ENCODE data around the gene REST. TPM values are rescaled to one million over a fixed set of nuclear protein-coding genes. Genes with fewer than 3 reads are reported as not detected.
"Not testable (repeated sequence)": the region's sequence is repeated elsewhere in the genome, so short reads cannot be mapped to it uniquely, and the experiment has no call there.

Gene REST
- total and polyA plus RNA-seq, 4 donors: 5.7 to 39.1 (median 20.1) TPM

- ATAC-seq (ENCODE audit: low FRiP score): no peak
- Histone ChIP-seq H3K36me3 (ENCODE audit: control insufficient read depth in 1 of 2, insufficient read depth in 2 of 2, low read length in 1 of 2) (no peaks in the 10 kb centered on the region), H3K27me3 (ENCODE audit: control insufficient read depth in 1 of 2, insufficient read depth in 2 of 2, low read length in 1 of 2) (no peaks in the 10 kb centered on the region), H3K9me3 (ENCODE audit: control insufficient read depth, low read length) (no peaks in the 10 kb centered on the region), H3K4me1 (ENCODE audit: control insufficient read depth in 1 of 2, insufficient read depth in 2 of 2, low read length in 2 of 2) (no peaks in the 10 kb centered on the region), H3K27ac (ENCODE audit: low read depth in 1 of 2, low read length in 2 of 2) (no peak overlapping the region), H3K4me3 (ENCODE audit: low read length in 2 of 2) (no peak overlapping the region)
- no peak for DNase-seq
- intact Hi-C loops (cut with DNase I): no loop called here
- 52 to 53% methylated on average over 6 of the region's 6 CpGs for WGBS, 2 donors
Measured at GRCh38 chr4:56874923-56875322, 32.8 kb upstream of the REST start.

GRCh38 chr4:56876264-56876663 is 31.4 kb upstream of the REST start:
- H3K36me3 ChIP-seq (ENCODE audit: control insufficient read depth in 1 of 2, insufficient read depth in 2 of 2, low read length in 1 of 2): no peaks in the 10 kb centered on the region
- ATAC-seq (ENCODE audit: low FRiP score) (no peak), DNase-seq (no peak)
- H3K4me1 ChIP-seq (ENCODE audit: control insufficient read depth in 1 of 2, insufficient read depth in 2 of 2, low read length in 2 of 2): no peaks in the 10 kb centered on the region
- H3K4me3 ChIP-seq (ENCODE audit: low read length in 2 of 2): no peak overlapping the region
- 87 to 93% methylated on average over 4 of the region's 4 CpGs for WGBS, 2 donors
- no peaks in the 10 kb centered on the region for H3K9me3 ChIP-seq (ENCODE audit: control insufficient read depth, low read length)
- intact Hi-C loops (cut with DNase I): no loop called here
- no peak overlapping the region for H3K27ac ChIP-seq (ENCODE audit: low read depth in 1 of 2, low read length in 2 of 2)
- no peaks in the 10 kb centered on the region for H3K27me3 ChIP-seq (ENCODE audit: control insufficient read depth in 1 of 2, insufficient read depth in 2 of 2, low read length in 1 of 2)

- Histone ChIP-seq H3K27me3 (ENCODE audit: control insufficient read depth in 1 of 2, insufficient read depth in 2 of 2, low read length in 1 of 2) (no peaks in the 10 kb centered on the region), H3K36me3 (ENCODE audit: control insufficient read depth in 1 of 2, insufficient read depth in 2 of 2, low read length in 1 of 2) (no peaks in the 10 kb centered on the region), H3K27ac (ENCODE audit: low read depth in 1 of 2, low read length in 2 of 2) (no peak overlapping the region), H3K9me3 (ENCODE audit: control insufficient read depth, low read length) (no peaks in the 10 kb centered on the region), H3K4me3 (ENCODE audit: low read length in 2 of 2) (no peak overlapping the region), H3K4me1 (ENCODE audit: control insufficient read depth in 1 of 2, insufficient read depth in 2 of 2, low read length in 2 of 2) (no peaks in the 10 kb centered on the region)
- DNase-seq: no peak
- 57 to 60% methylated on average over 3 of the region's 3 CpGs for WGBS, 2 donors
- intact Hi-C loops (cut with DNase I): no loop called here
- no peak for ATAC-seq (ENCODE audit: low FRiP score)
Measured at GRCh38 chr4:56879996-56880395, 27.7 kb upstream of the REST start.

- Histone ChIP-seq H3K4me3 (ENCODE audit: low read length in 2 of 2) (no peak overlapping the region), H3K9me3 (ENCODE audit: control insufficient read depth, low read length) (no peaks in the 10 kb centered on the region), H3K36me3 (ENCODE audit: control insufficient read depth in 1 of 2, insufficient read depth in 2 of 2, low read length in 1 of 2) (no peaks in the 10 kb centered on the region), H3K27ac (ENCODE audit: low read depth in 1 of 2, low read length in 2 of 2) (no peak overlapping the region), H3K4me1 (ENCODE audit: control insufficient read depth in 1 of 2, insufficient read depth in 2 of 2, low read length in 2 of 2) (no peaks in the 10 kb centered on the region), H3K27me3 (ENCODE audit: control insufficient read depth in 1 of 2, insufficient read depth in 2 of 2, low read length in 1 of 2) (no peaks in the 10 kb centered on the region)
- ATAC-seq (ENCODE audit: low FRiP score) (no peak), DNase-seq (no peak)
- intact Hi-C loops (cut with DNase I): no loop called here
- 86% methylated on average over 5 of the region's 5 CpGs for WGBS, 2 donors
Measured at GRCh38 chr4:56880572-56880971, 27.1 kb upstream of the REST start.

GRCh38 chr4:56884511-56884910 is 23.2 kb upstream of the REST start:
- H3K27me3 ChIP-seq (ENCODE audit: control insufficient read depth in 1 of 2, insufficient read depth in 2 of 2, low read length in 1 of 2); ATAC-seq (ENCODE audit: low FRiP score): not testable (repeated sequence)

GRCh38 chr4:56892691-56893090 is 15.0 kb upstream of the REST start:
- Histone ChIP-seq H3K27me3 (ENCODE audit: control insufficient read depth in 1 of 2, insufficient read depth in 2 of 2, low read length in 1 of 2) (peaks cover 0 to 3% of the 10 kb centered on the region in 2 donors), H3K9me3 (ENCODE audit: control insufficient read depth, low read length) (no peaks in the 10 kb centered on the region), H3K27ac (ENCODE audit: low read depth in 1 of 2, low read length in 2 of 2) (no peak overlapping the region), H3K36me3 (ENCODE audit: control insufficient read depth in 1 of 2, insufficient read depth in 2 of 2, low read length in 1 of 2) (no peaks in the 10 kb centered on the region), H3K4me1 (ENCODE audit: control insufficient read depth in 1 of 2, insufficient read depth in 2 of 2, low read length in 2 of 2) (no peaks in the 10 kb centered on the region), H3K4me3 (ENCODE audit: low read length in 2 of 2) (no peak overlapping the region)
- ATAC-seq (ENCODE audit: low FRiP score): no peak
- WGBS, 2 donors: 88 to 90% methylated on average over 1 of the region's 1 CpG
- DNase-seq: no peak
- intact Hi-C loops (cut with DNase I): no loop called here

More at GRCh38 chr4:56884511-56884910, 23.2 kb upstream of the REST start:
- H3K4me3 ChIP-seq (ENCODE audit: low read length in 2 of 2); H3K36me3 ChIP-seq (ENCODE audit: control insufficient read depth in 1 of 2, insufficient read depth in 2 of 2, low read length in 1 of 2); H3K27ac ChIP-seq (ENCODE audit: low read depth in 1 of 2, low read length in 2 of 2); H3K9me3 ChIP-seq (ENCODE audit: control insufficient read depth, low read length); H3K4me1 ChIP-seq (ENCODE audit: control insufficient read depth in 1 of 2, insufficient read depth in 2 of 2, low read length in 2 of 2); DNase-seq; intact Hi-C loops (cut with DNase I): not testable (repeated sequence)
- 68 to 72% methylated on average over 3 of the region's 3 CpGs for WGBS, 2 donors

- H3K9me3 ChIP-seq (ENCODE audit: control insufficient read depth, low read length); DNase-seq; H3K27me3 ChIP-seq (ENCODE audit: control insufficient read depth in 1 of 2, insufficient read depth in 2 of 2, low read length in 1 of 2); H3K4me1 ChIP-seq (ENCODE audit: control insufficient read depth in 1 of 2, insufficient read depth in 2 of 2, low read length in 2 of 2); intact Hi-C loops (cut with DNase I); H3K36me3 ChIP-seq (ENCODE audit: control insufficient read depth in 1 of 2, insufficient read depth in 2 of 2, low read length in 1 of 2); H3K4me3 ChIP-seq (ENCODE audit: low read length in 2 of 2); ATAC-seq (ENCODE audit: low FRiP score); H3K27ac ChIP-seq (ENCODE audit: low read depth in 1 of 2, low read length in 2 of 2): not testable (repeated sequence)
- 95 to 97% methylated on average over 17 of the region's 17 CpGs for WGBS, 2 donors
Measured at GRCh38 chr4:56897842-56898241, 9.9 kb upstream of the REST start.

- intact Hi-C loops (cut with DNase I): not testable (repeated sequence)
Measured at GRCh38 chr4:56900186-56900585, 7.5 kb upstream of the REST start.

GRCh38 chr4:56902703-56903102 is 5.0 kb upstream of the REST start:
- Histone ChIP-seq H3K27ac (ENCODE audit: low read depth in 1 of 2, low read length in 2 of 2) (no peak overlapping the region), H3K36me3 (ENCODE audit: control insufficient read depth in 1 of 2, insufficient read depth in 2 of 2, low read length in 1 of 2) (no peaks in the 10 kb centered on the region), H3K4me1 (ENCODE audit: control insufficient read depth in 1 of 2, insufficient read depth in 2 of 2, low read length in 2 of 2) (no peaks in the 10 kb centered on the region), H3K9me3 (ENCODE audit: control insufficient read depth, low read length) (no peaks in the 10 kb centered on the region), H3K4me3 (ENCODE audit: low read length in 2 of 2) (no peak overlapping the region), H3K27me3 (ENCODE audit: control insufficient read depth in 1 of 2, insufficient read depth in 2 of 2, low read length in 1 of 2) (no peaks in the 10 kb centered on the region)
- intact Hi-C loops (cut with DNase I): no loop called here
- WGBS, 2 donors: 70 to 71% methylated on average over 3 of the region's 3 CpGs
- ATAC-seq (ENCODE audit: low FRiP score) (no peak), DNase-seq (no peak)

More at GRCh38 chr4:56900186-56900585, 7.5 kb upstream of the REST start:
- not testable (repeated sequence) for H3K27me3 ChIP-seq (ENCODE audit: control insufficient read depth in 1 of 2, insufficient read depth in 2 of 2, low read length in 1 of 2); ATAC-seq (ENCODE audit: low FRiP score); H3K4me1 ChIP-seq (ENCODE audit: control insufficient read depth in 1 of 2, insufficient read depth in 2 of 2, low read length in 2 of 2); H3K4me3 ChIP-seq (ENCODE audit: low read length in 2 of 2); H3K36me3 ChIP-seq (ENCODE audit: control insufficient read depth in 1 of 2, insufficient read depth in 2 of 2, low read length in 1 of 2); DNase-seq; H3K9me3 ChIP-seq (ENCODE audit: control insufficient read depth, low read length); H3K27ac ChIP-seq (ENCODE audit: low read depth in 1 of 2, low read length in 2 of 2)
- 91 to 93% methylated on average over 5 of the region's 5 CpGs for WGBS, 2 donors
